SK-MEL-5 (cell line): ENCODE measurements around the gene TMSB10. TPM values are rescaled to one million over a fixed set of nuclear protein-coding genes. Genes with fewer than 3 reads are reported as not detected.

Source experiments
- DNase-seq: peaks from one replicate; pipeline ENCODE4 v3.0.0-alpha.2; 2016; ENCODE audit warnings: low read depth, low spot score
- in situ Hi-C: cut with HindIII; loops from 2 replicates; pipeline ENCODE4 v1.10.0; 2016; ENCODE audit warnings: low sequenced_read_pairs, high pct_unique_total_duplicates, low pct_unique_long_range_greater_than_20kb
- total RNA-seq: library from RNA; depleted of rRNA; stranded (reverse); fragments of >200 nt; shearing (Covaris generic); gene quantifications from 2 replicates; pipeline ENCODE4 v1.2.3, GENCODE V29; 2014

The TMSB10 gene
- total RNA-seq, 1 experiment from 2014 or later, result 3,205 TPM

DNA sequence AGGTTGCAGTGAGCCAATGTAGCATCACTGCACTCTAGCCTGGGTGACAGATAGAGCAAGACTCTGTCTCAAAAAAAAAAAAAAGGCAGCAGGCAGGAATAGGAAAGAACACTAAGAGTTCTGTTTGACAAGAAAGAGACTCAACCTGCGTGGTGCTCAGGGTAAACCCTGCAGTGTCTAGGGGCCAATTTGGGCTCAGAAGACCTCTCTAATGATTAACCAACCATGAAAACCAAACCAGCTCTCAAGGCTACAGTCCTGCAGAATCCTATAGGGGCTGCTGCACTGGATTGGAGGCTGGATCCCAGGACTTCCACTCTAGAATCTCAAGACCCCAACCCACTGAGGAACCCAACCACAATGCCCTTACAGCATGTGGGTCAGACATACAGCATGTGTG lies 27.0 kb upstream of the TMSB10 start:
- in situ Hi-C loops, result no loop called here
- DNase-seq, result no peak

DNA sequence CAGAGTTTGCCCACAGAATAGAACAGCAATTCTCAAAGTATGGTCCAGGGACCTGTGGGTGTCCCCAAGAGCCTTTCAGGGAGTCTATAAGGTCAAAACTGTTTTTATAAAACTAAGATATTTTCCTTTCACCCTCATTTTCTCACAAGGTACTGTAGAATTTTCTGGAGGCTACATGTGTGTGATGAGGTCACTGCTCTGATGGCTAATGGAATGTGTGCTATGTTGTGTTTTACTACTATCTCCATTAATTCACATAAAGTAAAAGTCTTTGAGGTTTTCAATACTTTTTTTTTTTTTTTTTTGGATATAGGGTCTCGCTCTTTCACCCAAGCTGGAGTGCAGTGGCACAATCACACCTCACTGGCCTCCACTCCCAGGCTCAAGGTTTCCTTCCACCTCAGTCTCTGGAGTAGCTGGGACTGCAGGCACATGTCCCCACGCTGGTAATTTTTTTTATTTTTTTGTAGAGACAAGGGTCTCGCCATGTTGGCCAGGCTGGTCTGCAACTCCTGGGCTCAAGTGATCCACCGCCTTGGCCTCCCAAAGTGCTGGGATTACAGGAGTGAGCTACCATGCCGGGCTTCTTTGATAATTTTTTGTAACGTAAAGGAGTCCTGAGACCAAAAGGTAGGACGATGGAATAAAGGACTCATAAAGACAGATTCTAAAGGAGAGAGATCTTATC lies 26.4 kb upstream of the TMSB10 start:
- in situ Hi-C loops, result no loop called here
- DNase-seq, result no peak

DNA sequence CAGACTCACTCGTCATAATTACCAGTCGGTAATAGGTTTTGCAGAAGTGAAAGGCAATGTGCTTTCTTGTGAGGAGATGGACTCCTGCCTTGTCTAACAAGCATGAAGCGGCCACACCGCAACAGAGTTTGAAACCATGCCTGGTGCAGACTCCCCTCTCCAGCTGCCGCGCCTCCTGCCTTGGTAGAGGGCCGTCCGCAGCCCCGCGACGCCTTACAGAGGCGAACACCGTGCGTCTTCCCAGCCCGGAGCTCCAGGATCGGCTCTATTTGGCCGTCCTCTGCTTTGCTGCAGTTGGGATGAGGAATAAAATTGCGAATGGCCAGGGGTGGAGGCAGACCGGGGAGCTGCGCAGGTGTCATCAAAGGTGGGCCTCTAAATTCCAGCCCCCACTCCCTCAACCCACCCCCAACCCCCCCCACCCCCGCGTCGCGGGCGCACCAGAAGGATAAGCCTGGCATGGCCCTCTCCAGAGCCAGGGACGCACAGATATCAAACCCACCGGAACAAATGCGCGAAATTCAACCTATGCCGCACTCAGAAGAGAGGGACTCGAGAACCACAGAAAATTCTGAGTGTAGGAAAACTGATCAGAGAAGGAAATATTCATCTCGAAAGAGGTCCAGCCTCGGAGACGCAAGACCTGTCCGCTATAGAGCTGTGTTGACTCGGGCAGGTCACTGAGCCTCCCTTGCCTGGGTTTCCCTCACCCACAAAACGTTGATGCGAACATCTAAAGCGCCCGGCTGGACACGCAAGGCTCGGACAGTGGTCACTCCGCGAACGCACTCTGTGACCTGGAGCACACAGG lies 25.7 kb upstream of the TMSB10 start:
- no peak for DNase-seq
- in situ Hi-C loops, result no loop called here

DNA sequence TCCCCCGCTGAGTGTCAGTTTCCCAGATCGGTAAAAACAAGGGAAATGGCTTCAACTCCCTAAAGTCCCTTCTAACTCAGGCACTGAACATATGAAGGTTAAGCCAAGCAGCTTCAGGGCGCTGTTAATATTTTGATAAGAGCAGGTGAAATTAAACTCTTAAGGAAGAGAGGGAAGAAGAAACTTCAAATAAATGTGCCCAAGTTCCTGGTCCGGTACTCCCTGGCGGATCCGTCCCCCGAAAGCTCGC lies 25.1 kb upstream of the TMSB10 start:
- in situ Hi-C loops, result no loop called here
- DNase-seq, result no peak

DNA sequence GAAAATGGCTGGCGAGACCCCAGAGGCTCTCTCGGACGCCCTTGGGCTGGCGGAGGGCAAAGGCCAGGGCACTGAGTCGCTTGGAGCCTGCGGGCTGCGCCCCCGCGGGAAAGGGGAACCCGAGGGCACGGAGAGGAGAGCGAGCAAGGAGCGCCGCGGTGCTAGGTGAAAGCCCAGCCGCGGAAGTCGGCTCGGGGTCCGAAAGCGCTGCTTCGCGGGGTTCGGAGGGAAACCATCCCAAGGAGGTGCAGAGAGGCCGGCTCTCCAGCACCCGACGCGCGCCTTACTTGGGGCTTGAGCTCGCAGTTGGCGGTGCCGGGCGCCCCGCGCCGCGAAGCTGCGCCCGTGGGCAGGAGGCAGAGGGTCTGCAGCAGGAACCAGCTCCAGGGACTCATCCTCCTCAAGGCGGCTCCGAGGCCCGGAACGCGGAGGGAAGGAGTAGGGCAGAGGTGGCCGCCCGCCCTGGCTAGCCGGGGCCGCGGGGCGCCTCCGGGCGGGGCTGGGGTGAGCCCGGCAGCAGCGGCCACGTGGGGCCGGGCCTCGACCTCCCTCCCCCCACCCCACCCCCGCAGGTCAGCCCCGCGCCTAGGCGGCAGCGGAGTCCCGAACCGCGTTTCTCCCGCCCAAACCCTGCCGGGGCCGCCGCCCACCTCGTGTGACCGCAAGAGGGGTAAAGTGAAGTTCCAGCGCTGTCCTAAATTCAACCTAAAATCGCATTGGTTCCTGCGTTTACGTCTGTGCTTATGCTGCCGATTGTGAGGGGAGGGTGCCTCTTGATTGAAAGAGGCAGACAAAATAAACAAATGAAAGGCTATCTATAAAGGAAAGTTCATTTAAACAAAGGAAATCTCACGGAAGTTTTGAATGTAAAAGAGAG lies 24.6 kb upstream of the TMSB10 start, which contains the start of gene TRABD2A:
TRABD2A (minus strand) TSS at position 440 of the 877 bp plus-strand sequence; CDS start at position 395, 45 bp downstream.
- in situ Hi-C loops, result no loop called here
- DNase-seq, result no peak

DNA sequence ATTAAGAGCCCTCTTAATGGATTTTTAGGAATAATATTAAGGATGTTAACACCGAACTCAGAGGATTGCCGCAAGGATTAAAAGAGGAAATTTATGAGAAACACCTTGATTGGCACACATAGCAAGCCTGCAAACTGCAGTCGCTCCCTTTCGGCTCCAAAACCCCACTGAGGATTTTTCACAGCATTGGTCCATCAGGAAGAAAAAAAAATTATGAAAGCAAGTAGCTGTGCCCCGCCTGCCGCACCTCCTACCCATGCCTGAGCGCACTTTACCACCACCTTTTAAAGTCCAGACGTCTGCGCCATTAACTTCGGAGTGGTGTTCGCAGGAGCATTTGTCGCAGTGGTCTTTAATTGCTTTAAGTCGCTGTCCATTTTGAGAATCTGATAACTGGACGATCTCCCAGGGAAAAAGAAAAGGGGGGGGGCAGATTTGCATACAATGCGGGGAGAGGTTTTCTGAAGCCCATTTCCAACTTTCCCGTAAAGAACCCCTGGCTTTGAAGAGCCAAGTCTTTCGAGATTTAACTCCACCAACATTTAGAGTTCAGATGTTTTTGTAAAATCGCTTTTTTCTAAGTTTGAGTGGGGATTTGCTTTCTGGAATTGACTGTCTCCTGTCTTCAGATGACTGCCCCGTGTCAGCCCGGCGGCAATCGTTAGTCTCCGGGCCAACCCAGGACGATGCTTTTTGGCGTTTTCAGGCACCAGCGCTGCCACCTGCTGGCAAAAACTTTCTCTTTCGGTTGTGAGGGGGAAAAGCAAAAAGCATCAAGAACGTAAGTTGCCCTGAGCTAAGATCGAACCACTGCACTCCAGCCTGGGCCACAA lies 23.7 kb upstream of the TMSB10 start:
- peak; percentile 93 for DNase-seq
- in situ Hi-C loops, result no loop called here

DNA sequence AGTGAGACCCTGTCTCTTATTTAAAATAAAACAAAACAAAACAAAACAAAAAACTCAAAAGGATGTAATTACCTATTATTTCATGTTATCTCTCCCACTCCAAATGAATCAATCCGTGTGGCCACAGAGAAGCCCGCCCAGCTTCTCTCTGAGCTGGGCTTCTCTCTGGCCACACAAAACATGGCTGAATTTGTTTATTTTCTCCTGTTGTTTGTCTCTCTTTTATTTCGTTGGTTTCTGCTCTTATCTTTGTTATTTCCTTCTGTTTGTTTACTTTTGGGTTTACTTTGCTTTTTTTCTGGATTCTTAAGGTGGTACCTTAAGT lies 23.1 kb upstream of the TMSB10 start:
- in situ Hi-C loops, result no loop called here

DNA sequence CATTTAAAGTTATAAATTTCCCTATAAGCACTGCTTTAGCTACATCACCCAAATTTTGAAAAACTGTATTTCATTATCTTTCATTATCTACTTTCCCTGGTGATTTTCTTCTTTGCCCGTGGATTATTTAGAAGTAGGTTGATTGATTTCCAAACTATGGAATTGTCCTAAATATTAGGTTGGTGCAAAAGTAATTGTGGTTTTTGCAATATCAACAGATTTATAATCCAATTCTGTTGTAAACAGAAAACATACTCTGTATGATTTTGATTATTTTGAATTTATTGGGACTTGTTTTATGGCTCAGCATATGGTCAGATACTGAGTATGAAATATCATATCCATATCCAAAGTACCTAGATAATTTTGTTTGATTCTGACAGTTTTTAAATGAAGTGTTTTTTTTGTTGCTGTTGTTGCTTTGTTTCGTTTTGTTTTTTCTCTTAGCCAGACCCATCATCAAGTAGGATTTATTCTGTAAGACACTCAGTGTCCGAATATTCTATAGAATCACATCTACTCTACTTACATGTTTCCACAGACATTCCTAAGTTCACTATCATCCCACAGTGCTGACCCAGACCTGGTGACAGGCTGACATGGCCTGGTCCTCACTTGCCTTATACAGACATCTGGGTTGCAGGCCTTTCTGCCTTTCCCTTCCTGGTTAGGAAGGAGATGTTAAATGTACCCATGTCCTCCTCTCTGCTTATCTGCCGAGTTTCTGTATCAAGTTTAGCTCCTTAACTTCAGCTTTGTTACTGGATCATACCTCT lies 22.5 kb upstream of the TMSB10 start:
- DNase-seq, result no peak
- in situ Hi-C loops, result no loop called here

More for the DNA sequence above, 23.1 kb upstream of the TMSB10 start:
- no peak for DNase-seq

DNA sequence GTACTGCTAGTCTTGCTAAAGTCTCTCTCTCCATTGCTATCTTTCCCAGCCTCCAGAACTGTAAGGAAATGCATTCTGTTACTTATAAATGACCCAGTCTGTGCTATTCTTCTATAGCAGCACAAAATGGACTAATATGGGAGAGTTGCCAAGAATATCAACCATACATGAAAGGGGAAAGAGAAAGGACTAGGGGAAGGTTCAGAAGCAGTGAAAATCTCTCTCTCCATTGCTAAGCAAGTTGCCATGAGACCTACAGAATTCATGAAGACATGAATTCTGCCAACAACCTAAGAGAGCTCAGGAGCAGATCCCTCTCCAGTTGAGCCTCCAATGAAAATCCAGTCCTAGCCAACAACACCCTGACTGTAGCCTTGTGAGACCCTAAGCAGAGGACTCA lies 21.0 kb upstream of the TMSB10 start:
- in situ Hi-C loops, result no loop called here
- DNase-seq, result no peak

DNA sequence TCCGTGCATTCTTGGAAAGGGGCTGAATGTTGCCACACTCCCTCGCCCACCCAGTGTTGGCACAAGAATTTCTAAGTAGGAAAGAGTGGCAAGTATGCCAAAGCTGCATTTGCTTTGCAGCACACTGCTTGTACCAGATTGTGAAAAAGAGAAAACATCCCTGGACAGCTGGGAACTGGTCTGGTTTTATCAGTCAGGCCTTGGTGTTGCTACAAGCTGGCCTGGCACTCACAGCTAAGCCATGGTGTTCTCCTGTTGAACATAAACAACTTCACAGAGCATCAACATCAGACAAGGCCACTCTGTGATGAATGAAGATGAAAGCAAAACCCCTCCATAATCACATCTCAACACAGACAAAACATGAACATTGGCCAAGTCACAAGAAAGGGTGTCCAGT lies 20.3 kb upstream of the TMSB10 start:
- in situ Hi-C loops, result no loop called here
- no peak for DNase-seq

DNA sequence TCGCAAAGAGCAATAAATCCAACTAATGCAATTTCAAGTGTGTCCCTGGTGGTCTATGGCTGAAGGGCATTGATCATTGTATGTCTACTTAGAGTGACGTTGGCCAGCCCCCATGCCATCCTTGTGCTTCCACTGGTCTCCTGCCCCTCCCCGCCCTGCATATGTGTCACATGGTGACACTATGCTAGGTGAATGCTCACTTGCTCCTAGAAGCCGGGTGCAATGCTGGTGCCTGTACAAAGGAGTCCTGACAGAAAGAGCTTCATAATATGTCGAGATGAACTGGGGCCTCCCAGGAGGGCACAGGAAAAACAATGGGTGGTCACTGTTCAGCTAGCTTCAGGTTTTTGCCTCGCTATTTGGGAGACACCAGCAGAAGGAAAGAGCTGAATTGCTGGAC lies 18.7 kb upstream of the TMSB10 start:
- in situ Hi-C loops, result no loop called here

DNA sequence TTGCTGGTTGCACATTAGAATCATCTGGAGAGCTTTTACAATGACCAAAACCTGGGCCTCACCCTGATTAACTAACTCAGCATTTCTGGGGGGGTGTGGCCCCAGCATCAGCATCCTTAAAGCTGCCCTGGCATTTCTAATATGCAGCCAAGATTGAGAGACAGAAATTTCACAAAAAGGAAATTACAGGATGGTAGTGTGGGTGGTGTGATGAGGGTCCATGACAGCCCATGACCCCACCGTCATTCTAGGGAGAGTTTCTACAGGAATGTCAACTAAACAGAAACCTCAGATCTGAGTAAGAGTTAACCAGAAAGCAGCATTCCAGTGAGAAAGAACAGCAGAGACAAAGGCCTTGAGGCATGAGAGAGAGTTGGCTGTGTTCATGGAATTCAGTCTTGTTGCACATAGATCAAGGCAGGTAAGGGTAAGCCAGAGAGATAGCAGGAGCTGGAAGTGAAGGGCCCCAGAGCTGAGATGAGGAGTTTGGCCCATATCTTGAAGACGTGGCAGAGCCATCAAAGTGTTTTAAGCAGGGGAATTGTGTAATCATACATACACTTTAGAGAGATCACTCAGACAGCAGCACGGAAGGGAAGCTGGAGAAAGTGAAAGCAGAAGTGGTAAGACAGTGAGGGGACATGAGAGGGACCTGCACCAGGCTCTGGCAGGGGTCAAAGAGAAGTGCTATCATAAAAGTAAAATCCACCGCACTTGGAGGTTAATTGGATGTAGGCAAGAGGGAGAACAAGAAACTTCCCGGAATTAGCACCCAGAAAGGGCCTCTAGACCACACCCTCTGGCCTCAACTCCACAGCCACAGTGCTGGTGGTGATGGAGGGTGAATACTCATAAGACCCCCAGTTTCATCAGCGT lies 16.8 kb upstream of the TMSB10 start:
- in situ Hi-C loops, result no loop called here
- no peak for DNase-seq

More for the DNA sequence above, 18.7 kb upstream of the TMSB10 start:
- no peak for DNase-seq

DNA sequence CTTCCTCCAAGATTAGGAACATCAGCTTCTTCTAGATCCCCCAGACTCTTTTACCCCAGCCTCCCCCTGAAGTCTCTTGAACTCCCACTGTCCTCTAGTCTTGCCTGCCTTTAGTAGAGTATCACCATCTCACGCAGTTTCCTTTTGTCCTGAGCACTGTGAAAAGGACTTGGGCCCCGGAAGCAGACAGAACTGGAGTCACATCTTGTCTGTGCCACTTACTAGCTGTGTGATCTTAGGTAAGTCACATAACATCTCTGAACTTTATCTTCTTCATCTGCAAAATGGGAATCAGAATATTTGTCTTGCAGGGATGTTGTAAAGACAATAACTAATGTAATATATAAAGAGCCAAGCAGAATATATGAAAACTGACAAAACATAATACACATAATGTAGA lies 16.1 kb upstream of the TMSB10 start:
- no peak for DNase-seq
- in situ Hi-C loops, result no loop called here

DNA sequence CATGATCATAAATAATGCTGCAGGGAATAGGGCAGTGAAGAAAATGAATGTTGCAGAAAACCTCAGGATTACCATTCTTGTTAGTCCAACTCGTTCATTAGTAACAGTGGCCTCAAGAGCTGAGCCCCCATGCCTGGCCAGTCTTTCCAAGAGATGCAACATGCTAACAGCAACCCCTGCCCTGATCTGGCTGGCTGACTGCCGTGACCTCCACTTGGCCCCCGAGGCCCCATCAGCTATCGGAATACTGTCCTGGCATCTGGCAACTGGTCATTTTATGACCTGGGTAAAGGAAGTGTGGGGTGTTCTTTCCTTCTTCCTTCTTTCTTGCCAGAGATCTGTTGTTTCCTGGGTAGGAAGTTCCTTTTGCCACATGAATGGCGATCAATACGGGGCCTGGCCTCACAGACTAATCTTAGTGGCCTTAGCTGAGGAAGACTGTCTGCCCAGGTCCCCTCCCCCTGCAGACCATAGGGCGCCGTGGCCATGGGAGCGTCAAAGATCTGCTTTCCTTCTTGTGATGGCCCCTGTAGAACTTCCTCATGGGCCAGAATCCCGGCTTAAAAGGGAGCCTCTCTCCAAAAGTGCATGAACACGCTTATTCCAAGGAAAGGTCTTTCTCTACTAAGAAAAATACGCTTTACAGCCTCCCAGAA lies 14.0 kb upstream of the TMSB10 start:
- in situ Hi-C loops, result no loop called here

DNA sequence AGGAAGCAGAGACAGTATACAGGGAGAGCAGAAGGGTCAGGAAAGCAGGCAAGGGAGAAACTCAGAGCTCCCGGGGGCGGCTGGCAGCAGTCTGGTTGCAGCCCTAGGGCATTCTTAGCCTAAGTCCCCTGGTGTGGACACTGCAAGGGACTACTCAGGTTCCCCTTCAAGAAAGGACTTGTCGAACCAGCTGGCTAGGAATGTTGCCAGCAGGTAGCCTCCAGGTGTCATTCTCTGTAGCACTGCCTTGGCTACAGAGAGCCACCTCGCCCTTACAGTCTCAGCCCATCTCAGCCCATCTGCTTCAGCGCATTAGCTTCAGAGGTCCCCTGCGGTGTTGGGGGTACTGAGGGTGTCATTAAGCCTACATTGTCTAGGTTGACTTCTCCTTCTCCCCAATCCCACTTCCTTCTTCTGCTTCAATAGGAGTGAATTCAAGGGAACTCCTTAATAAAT lies 11.3 kb upstream of the TMSB10 start:
- in situ Hi-C loops, result no loop called here
- DNase-seq, result no peak

More for the DNA sequence above, 14.0 kb upstream of the TMSB10 start:
- no peak for DNase-seq
